ENCODE results near the gene PARG.

PARG gene

GRCh38 chr10:49833168-49833567 lies 108.7 kb downstream of the PARG start:
- H3K27ac ChIP-seq: no peak overlapping the region
- POLR2A ChIA-PET (ENCODE audit: low non-redundant PET): no interaction called here
- no peak for DNase-seq (ENCODE audit: low spot score)
- no peak for TF ChIP-seq CTCF (conservative IDR thresholded peaks at IDR 0.05; ENCODE audit: low read depth)
- CTCF ChIA-PET: interaction anchor here (0.7 kb wide), 1 partner anchor 241 kb away, joined by 4 read pairs; no protein-coding TSS in a partner anchor

- POLR2A ChIA-PET (ENCODE audit: low non-redundant PET): no interaction called here
- CTCF ChIA-PET: no interaction called here
- H3K27ac ChIP-seq: no peak overlapping the region
- no peak for DNase-seq (ENCODE audit: low spot score)
- TF ChIP-seq CTCF (conservative IDR thresholded peaks at IDR 0.05; ENCODE audit: low read depth): no peak
Observed at GRCh38 chr10:49831352-49832035, 110.3 kb downstream of the PARG start.

- TF ChIP-seq CTCF (conservative IDR thresholded peaks at IDR 0.05; ENCODE audit: low read depth): no peak
- H3K27ac ChIP-seq: no peak overlapping the region
- no peak for DNase-seq (ENCODE audit: low spot score)
- ChIA-PET POLR2A (ENCODE audit: low non-redundant PET) (no interaction called here), CTCF (no interaction called here)
Observed at GRCh38 chr10:49830846-49831245, 111.0 kb downstream of the PARG start.

DNA sequence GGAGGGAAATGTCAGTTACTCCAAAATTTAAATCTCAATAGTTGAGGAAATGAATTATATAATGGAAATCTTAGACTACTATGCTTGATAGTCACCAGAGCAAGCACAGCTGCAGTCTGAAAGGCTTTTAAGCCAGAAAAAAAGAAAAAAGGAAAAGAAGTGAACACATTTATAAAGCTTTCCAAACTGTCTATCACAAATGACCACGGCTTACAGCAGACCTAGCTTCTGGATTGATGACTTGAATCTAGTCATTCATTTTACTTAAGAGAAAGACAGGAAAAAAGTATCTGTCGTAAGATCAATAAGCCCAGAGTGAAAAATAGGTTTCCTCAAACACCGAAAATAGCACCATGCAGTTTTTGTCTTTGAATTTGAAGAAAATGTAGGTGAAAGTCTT lies 111.8 kb downstream of the PARG start:
- no peak for TF ChIP-seq CTCF (conservative IDR thresholded peaks at IDR 0.05; ENCODE audit: low read depth)
- no peak overlapping the region for H3K27ac ChIP-seq
- POLR2A ChIA-PET (ENCODE audit: low non-redundant PET): no interaction called here
- CTCF ChIA-PET: no interaction called here
- DNase-seq (ENCODE audit: low spot score): no peak

- ChIA-PET CTCF (interaction anchor here (0.8 to 0.9 kb wide), 2 partner anchors 13 to 232 kb away, joined by 5 read pairs; no protein-coding TSS in a partner anchor), POLR2A (ENCODE audit: low non-redundant PET) (no interaction called here)
- no peak for TF ChIP-seq CTCF (conservative IDR thresholded peaks at IDR 0.05; ENCODE audit: low read depth)
- no peak for DNase-seq (ENCODE audit: low spot score)
- no peak overlapping the region for H3K27ac ChIP-seq
Observed at GRCh38 chr10:49827297-49827696, 114.5 kb downstream of the PARG start.

- DNase-seq (ENCODE audit: low spot score): no peak
- H3K27ac ChIP-seq: no peak overlapping the region
- ChIA-PET CTCF (no interaction called here), POLR2A (ENCODE audit: low non-redundant PET) (no interaction called here)
- TF ChIP-seq CTCF (conservative IDR thresholded peaks at IDR 0.05; ENCODE audit: low read depth): no peak
Observed at GRCh38 chr10:49819234-49819958, 122.4 kb downstream of the PARG start.

All from RWPE1 (cell line).